Esophagus muscularis mucosa (tissue), 4 donors: ENCODE measurements around the gene GARIN1A. TPM values are rescaled to one million over a fixed set of nuclear protein-coding genes. Genes with fewer than 3 reads are reported as not detected.

Experiments used
- DNase-seq: peaks from one replicate; pipeline ENCODE4 v3.0.0-alpha.2; 2017; ENCODE audit errors: extremely low spot score
- H3K27ac ChIP-seq, 4 donors: fragments of 200-600 bp; sonication (generic); replicated peaks in 1 of 4; 1 replicate in 3 of 4; 2 replicates in 1 of 4; pipeline ENCODE4 v1.5.1; 2016 to 2019; ENCODE audit warnings: mild to moderate bottlenecking in 1 of 4
- H3K27me3 ChIP-seq, 4 donors: fragments of 200-600 bp; sonication (generic); one replicate each; pipeline versions ENCODE4 v1.5.1 to v1.6.0; 2016 to 2019
- H3K36me3 ChIP-seq, 4 donors: fragments of 200-600 bp; sonication (generic); one replicate each; pipeline ENCODE4 v1.5.1; 2016 to 2019
- H3K4me1 ChIP-seq, 4 donors: fragments of 200-600 bp; sonication (generic); one replicate each; pipeline ENCODE4 v1.5.1; 2016 to 2019
- H3K4me3 ChIP-seq, 4 donors: fragments of 200-600 bp; sonication (generic); 1 replicate in 2 of 4; 2 replicates in 2 of 4; pipeline ENCODE4 v1.5.1; 2016 to 2019; ENCODE audit warnings: mild to moderate bottlenecking in 4 of 4, moderate library complexity in 1 of 4
- H3K9me3 ChIP-seq, 4 donors: fragments of 200-600 bp; sonication (generic); 1 replicate in 3 of 4; 2 replicates in 1 of 4; pipeline ENCODE4 v1.5.1; 2016 to 2019
- CTCF ChIP-seq, 3 experiments: fragments of 200-600 bp in 2 of 3; fragments of 450-650 bp in 1 of 3; sonication (generic) in 2 of 3; IDR thresholded peaks; one replicate each; pipeline ENCODE4 v1.5.1; 2017 to 2019; ENCODE audit warnings: antibody characterized with exemption in 3 of 3, mild to moderate bottlenecking in 2 of 3, moderate library complexity in 1 of 3
- EP300 ChIP-seq: sonication (generic); formaldehyde crosslinking; IDR thresholded peaks from one replicate; pipeline ENCODE4 v1.6.1; 2017; ENCODE audit warnings: antibody characterized with exemption
- POLR2A ChIP-seq: fragments of 450-650 bp; IDR thresholded peaks from one replicate; pipeline ENCODE4 v1.6.1; 2017; ENCODE audit warnings: antibody characterized with exemption, moderate library complexity, mild to moderate bottlenecking, low read depth
- POLR2AphosphoS5 ChIP-seq, 2 donors: sonication (generic); formaldehyde crosslinking; IDR thresholded peaks; one replicate each; pipeline ENCODE4 v1.6.1; 2017; ENCODE audit warnings: antibody characterized with exemption in 2 of 2
- WGBS: methylation state at CpG from one replicate; pipeline ENCODE4 v1.1.5; 2018; 5-methylcytosine and 5-hydroxymethylcytosine counted together
- intact Hi-C: fragments of 100-400 bp; cut with DNase I; formaldehyde crosslinking; loops from one replicate; pipeline ENCODE4 v1.15.1; 2023
- total RNA-seq, 4 donors: library from RNA; depleted of rRNA; stranded (reverse); fragments of >200 nt; gene quantifications; one replicate each; pipeline versions ENCODE4 v1.1.0 to v1.2.1, GENCODE V29; 2016

The GARIN1A gene
- total RNA-seq, 4 donors from 2014 or later: under 0.01 to 2.9 (median 0.94) TPM

GRCh38 chr7:128666200-128666599, 5.9 kb upstream of the GARIN1A start:
- H3K27me3 ChIP-seq: no peaks in the 10 kb centered on the region
- TF ChIP-seq POLR2A (no peak), EP300 (no peak), CTCF (IDR thresholded peaks at IDR 0.05) (peak in 1 of 3 experiments; percentile 30)
- H3K9me3 ChIP-seq: peaks cover 0 to 12% (median 5%) of the 10 kb centered on the region in 4 donors
- 87% methylated on average over 8 of the region's 8 CpGs for WGBS
- H3K36me3 ChIP-seq: no peaks in the 10 kb centered on the region
- DNase-seq: no peak
- intact Hi-C loops: no loop called here
- H3K4me3 ChIP-seq: no peak overlapping the region
- H3K4me1 ChIP-seq: no peaks in the 10 kb centered on the region
- no peak overlapping the region for H3K27ac ChIP-seq

- Histone ChIP-seq H3K9me3 (no peaks in the 10 kb centered on the region), H3K4me1 (peaks cover 0 to 17% (median 11%) of the 10 kb centered on the region in 4 donors), H3K27ac (no peak overlapping the region), H3K27me3 (no peaks in the 10 kb centered on the region), H3K36me3 (no peaks in the 10 kb centered on the region), H3K4me3 (no peak overlapping the region)
- no peak for TF ChIP-seq EP300
- peak; percentile 33 to 54 (median 34) for TF ChIP-seq CTCF (IDR thresholded peaks at IDR 0.05)
- TF ChIP-seq POLR2AphosphoS5 (IDR thresholded peaks at IDR 0.05): peak in 1 of 2 donors; percentile 33
- intact Hi-C loops: no loop called here
- 70% methylated on average over 1 of the region's 7 CpGs for WGBS
- DNase-seq: no peak
Observed at GRCh38 chr7:128672927-128673517, 930 bp downstream of the GARIN1A start.

- intact Hi-C loops: no loop called here
- no peak for DNase-seq
- H3K27me3 ChIP-seq: no peaks in the 10 kb centered on the region
- H3K36me3 ChIP-seq: no peaks in the 10 kb centered on the region
- H3K27ac ChIP-seq: no peak overlapping the region
- 76% methylated on average over 6 of the region's 6 CpGs for WGBS
- no peaks in the 10 kb centered on the region for H3K9me3 ChIP-seq
- H3K4me1 ChIP-seq: peaks cover 0 to 17% (median 11%) of the 10 kb centered on the region in 4 donors
- TF ChIP-seq POLR2A: no peak
- no peak for TF ChIP-seq CTCF (IDR thresholded peaks at IDR 0.05)
- no peak for TF ChIP-seq EP300
- no peak for TF ChIP-seq POLR2AphosphoS5 (IDR thresholded peaks at IDR 0.05)
- no peak overlapping the region for H3K4me3 ChIP-seq
Observed at GRCh38 chr7:128673571-128673970, 1.5 kb downstream of the GARIN1A start.

DNA sequence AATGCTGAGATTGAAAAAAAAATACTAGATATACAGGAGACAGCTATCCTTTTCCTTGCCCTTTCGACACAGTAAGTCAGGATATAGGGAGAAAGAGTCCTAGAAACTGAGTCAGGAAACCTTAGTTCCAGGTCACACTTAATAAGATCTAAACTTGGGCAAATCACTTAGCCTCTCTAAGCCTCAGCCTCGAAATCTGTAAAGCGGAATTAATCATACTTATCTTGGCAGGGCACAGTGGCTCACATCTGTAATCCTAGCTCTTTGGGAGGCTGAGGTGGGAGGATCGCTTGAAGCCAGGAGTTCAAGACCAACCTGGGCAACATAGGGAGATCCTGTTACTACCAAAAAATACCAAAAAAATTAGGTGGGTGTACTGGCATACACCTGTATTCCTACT, 4.6 kb downstream of the GARIN1A start:
- Histone ChIP-seq H3K36me3 (peaks cover 0 to 6% (median 3%) of the 10 kb centered on the region in 4 donors), H3K27me3 (no peaks in the 10 kb centered on the region), H3K27ac (no peak overlapping the region), H3K4me1 (peaks cover 0 to 17% (median 11%) of the 10 kb centered on the region in 4 donors), H3K4me3 (no peak overlapping the region), H3K9me3 (no peaks in the 10 kb centered on the region)
- no peak for DNase-seq
- TF ChIP-seq CTCF (IDR thresholded peaks at IDR 0.05) (no peak), EP300 (no peak), POLR2A (no peak), POLR2AphosphoS5 (IDR thresholded peaks at IDR 0.05) (no peak)
- intact Hi-C loops: no loop called here
- WGBS: 89% methylated on average over 4 of the region's 4 CpGs

- WGBS: 93% methylated on average over 4 of the region's 6 CpGs
- TF ChIP-seq POLR2AphosphoS5 (IDR thresholded peaks at IDR 0.05): no peak
- no peak for TF ChIP-seq EP300
- TF ChIP-seq POLR2A: no peak
- TF ChIP-seq CTCF (IDR thresholded peaks at IDR 0.05): no peak
- no peak overlapping the region for H3K27ac ChIP-seq
- peaks cover 0 to 22% (median 16%) of the 10 kb centered on the region in 4 donors for H3K36me3 ChIP-seq
- intact Hi-C loops: no loop called here
- no peaks in the 10 kb centered on the region for H3K27me3 ChIP-seq
- no peaks in the 10 kb centered on the region for H3K4me1 ChIP-seq
- no peaks in the 10 kb centered on the region for H3K9me3 ChIP-seq
- DNase-seq: no peak
- no peak overlapping the region for H3K4me3 ChIP-seq
Observed at GRCh38 chr7:128679920-128680319, 7.8 kb downstream of the GARIN1A start.
